ENCODE data around the gene UROC1. TPM values are rescaled to one million over a fixed set of nuclear protein-coding genes. Genes with fewer than 3 reads are reported as not detected.

Gene UROC1
- total RNA-seq, 3 donors from 2014 or later: not detected

- Histone ChIP-seq H3K4me3 (no peak overlapping the region), H3K9me3 (no peaks in the 10 kb centered on the region), H3K36me3 (no peaks in the 10 kb centered on the region), H3K27me3 (no peaks in the 10 kb centered on the region), H3K4me1 (no peaks in the 10 kb centered on the region), H3K27ac (peak overlapping the region in 1 of 2 donors; percentile 4)
- intact Hi-C loops (cut with DNase I; ENCODE audit: low total_unique reads): no loop called here
- DNase-seq (ENCODE audit: low spot score in 2 of 2): no peak
- TF ChIP-seq POLR2A (IDR thresholded peaks at IDR 0.05): no peak
- no peak for TF ChIP-seq POLR2AphosphoS5 (IDR thresholded peaks at IDR 0.05)
- TF ChIP-seq CTCF (IDR thresholded peaks at IDR 0.05): no peak
Observed at GRCh38 chr3:126459111-126459762, 58.3 kb downstream of the UROC1 start.

- no peak overlapping the region for H3K27ac ChIP-seq
- no peak for DNase-seq (ENCODE audit: low spot score in 2 of 2)
Observed at GRCh38 chr3:126456766-126457388, 60.7 kb downstream of the UROC1 start.

GRCh38 chr3:126456211-126456610 is 61.4 kb downstream of the UROC1 start:
- no peaks in the 10 kb centered on the region for H3K27me3 ChIP-seq
- no peak for TF ChIP-seq POLR2AphosphoS5 (IDR thresholded peaks at IDR 0.05)
- TF ChIP-seq POLR2A (IDR thresholded peaks at IDR 0.05): no peak
- no peak for TF ChIP-seq CTCF (IDR thresholded peaks at IDR 0.05)
- peaks cover 9% of the 10 kb centered on the region for H3K36me3 ChIP-seq
- H3K27ac ChIP-seq: no peak overlapping the region
- intact Hi-C loops (cut with DNase I; ENCODE audit: low total_unique reads): loop anchor here (2.0 kb wide), 1 partner anchor 67 kb away; no protein-coding TSS in a partner anchor
- no peak overlapping the region for H3K4me3 ChIP-seq
- DNase-seq (ENCODE audit: low spot score in 2 of 2): no peak
- H3K9me3 ChIP-seq: no peaks in the 10 kb centered on the region
- H3K4me1 ChIP-seq: no peaks in the 10 kb centered on the region

More at GRCh38 chr3:126456766-126457388, 60.7 kb downstream of the UROC1 start:
- Histone ChIP-seq H3K9me3 (no peaks in the 10 kb centered on the region), H3K4me3 (no peak overlapping the region), H3K36me3 (peaks cover 3% of the 10 kb centered on the region), H3K4me1 (no peaks in the 10 kb centered on the region), H3K27me3 (no peaks in the 10 kb centered on the region)
- intact Hi-C loops (cut with DNase I; ENCODE audit: low total_unique reads): loop anchor here (2.0 kb wide), 1 partner anchor 66 kb away; no protein-coding TSS in a partner anchor
- TF ChIP-seq POLR2AphosphoS5 (IDR thresholded peaks at IDR 0.05) (no peak), POLR2A (IDR thresholded peaks at IDR 0.05) (no peak), CTCF (IDR thresholded peaks at IDR 0.05) (no peak)

GRCh38 chr3:126454437-126455198 is 63.0 kb downstream of the UROC1 start:
- intact Hi-C loops (cut with DNase I; ENCODE audit: low total_unique reads): no loop called here
- no peak for DNase-seq (ENCODE audit: low spot score in 2 of 2)
- no peak overlapping the region for H3K4me3 ChIP-seq
- no peaks in the 10 kb centered on the region for H3K27me3 ChIP-seq
- H3K27ac ChIP-seq: no peak overlapping the region
- no peaks in the 10 kb centered on the region for H3K4me1 ChIP-seq
- H3K9me3 ChIP-seq: no peaks in the 10 kb centered on the region
- H3K36me3 ChIP-seq: peaks cover 10% of the 10 kb centered on the region
- no peak for TF ChIP-seq POLR2AphosphoS5 (IDR thresholded peaks at IDR 0.05)
- TF ChIP-seq CTCF (IDR thresholded peaks at IDR 0.05): no peak
- no peak for TF ChIP-seq POLR2A (IDR thresholded peaks at IDR 0.05)

GRCh38 chr3:126454025-126454424 is 63.5 kb downstream of the UROC1 start:
- H3K36me3 ChIP-seq: peaks cover 10% of the 10 kb centered on the region
- TF ChIP-seq POLR2AphosphoS5 (IDR thresholded peaks at IDR 0.05) (no peak), CTCF (IDR thresholded peaks at IDR 0.05) (no peak), POLR2A (IDR thresholded peaks at IDR 0.05) (no peak)
- H3K27me3 ChIP-seq: no peaks in the 10 kb centered on the region
- H3K9me3 ChIP-seq: no peaks in the 10 kb centered on the region
- no peaks in the 10 kb centered on the region for H3K4me1 ChIP-seq
- DNase-seq (ENCODE audit: low spot score in 2 of 2): no peak
- intact Hi-C loops (cut with DNase I; ENCODE audit: low total_unique reads): no loop called here
- H3K4me3 ChIP-seq: no peak overlapping the region
- no peak overlapping the region for H3K27ac ChIP-seq

Data from breast epithelium (tissue), 4 donors.